ENCODE results near the gene AHI1.
"Not testable (repeated sequence)": the region's sequence is repeated elsewhere in the genome, so short reads cannot be mapped to it uniquely, and the experiment has no call there.

AHI1 gene

DNA sequence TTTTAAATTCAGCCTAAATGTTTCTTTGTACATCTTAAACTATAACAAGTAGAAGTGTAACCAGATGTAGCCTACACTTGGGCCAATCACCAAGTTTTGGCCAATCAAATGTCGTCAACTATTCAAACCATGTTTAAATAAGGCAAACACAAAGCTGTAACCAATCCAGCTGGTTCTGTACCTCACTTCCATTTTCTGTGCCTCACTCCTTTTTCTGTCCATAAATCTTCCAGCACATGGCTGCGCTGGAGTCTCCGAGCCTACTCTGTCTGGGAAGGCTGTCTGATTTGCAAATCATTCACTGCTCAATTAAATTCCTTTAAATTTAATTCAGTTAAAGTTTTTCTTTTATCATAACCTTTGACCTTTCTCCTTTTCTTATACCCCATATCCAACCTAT lies 7.7 kb upstream of the AHI1 start:
- 90 to 96% methylated on average over 2 to 3 of the region's 3 CpGs for WGBS, 2 experiments (ENCODE audit: insufficient coverage in 2 of 2)

DNA sequence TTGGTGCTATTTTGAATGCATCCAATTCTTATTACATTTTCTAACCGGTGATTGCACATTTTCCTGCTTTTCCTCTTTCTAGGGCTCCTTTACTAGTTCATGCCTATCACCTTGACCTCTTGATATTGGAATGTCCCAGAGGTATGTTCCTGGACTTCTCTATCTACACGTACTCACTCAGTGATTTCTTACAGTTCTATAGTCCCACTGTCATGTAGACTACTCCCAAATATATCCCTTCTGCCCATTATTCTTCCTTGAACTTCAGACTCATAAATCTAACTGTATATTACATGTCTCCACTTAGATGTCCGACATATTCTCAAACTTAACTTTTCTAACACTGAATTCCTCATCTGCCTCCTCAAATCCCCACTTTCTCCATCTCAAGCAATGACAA lies 7.2 kb upstream of the AHI1 start:
- Histone ChIP-seq H3K9me3 (ENCODE audit: control insufficient read depth, low read length) (no peaks in the 10 kb centered on the region), H3K4me3 (ENCODE audit: extremely low read depth, insufficient read depth, low read length, poor library complexity, severe bottlenecking) (no peak overlapping the region), H3K36me3 (ENCODE audit: control insufficient read depth, insufficient read depth, low read length) (no peaks in the 10 kb centered on the region), H3K4me1 (ENCODE audit: control insufficient read depth, insufficient read depth, low read length, poor library complexity, severe bottlenecking) (peaks cover 7% of the 10 kb centered on the region), H3K27ac (ENCODE audit: low read depth, low read length, severe bottlenecking) (no peak overlapping the region)
- WGBS, 2 experiments (ENCODE audit: insufficient coverage in 2 of 2) = 88 to 92% methylated on average over 2 to 3 of the region's 3 CpGs

More for the DNA sequence above, 7.7 kb upstream of the AHI1 start:
- Histone ChIP-seq H3K36me3 (ENCODE audit: control insufficient read depth, insufficient read depth, low read length) (no peaks in the 10 kb centered on the region), H3K4me3 (ENCODE audit: extremely low read depth, insufficient read depth, low read length, poor library complexity, severe bottlenecking) (no peak overlapping the region), H3K27ac (ENCODE audit: low read depth, low read length, severe bottlenecking) (no peak overlapping the region), H3K4me1 (ENCODE audit: control insufficient read depth, insufficient read depth, low read length, poor library complexity, severe bottlenecking) (peaks cover 7% of the 10 kb centered on the region), H3K9me3 (ENCODE audit: control insufficient read depth, low read length) (no peaks in the 10 kb centered on the region)

DNA sequence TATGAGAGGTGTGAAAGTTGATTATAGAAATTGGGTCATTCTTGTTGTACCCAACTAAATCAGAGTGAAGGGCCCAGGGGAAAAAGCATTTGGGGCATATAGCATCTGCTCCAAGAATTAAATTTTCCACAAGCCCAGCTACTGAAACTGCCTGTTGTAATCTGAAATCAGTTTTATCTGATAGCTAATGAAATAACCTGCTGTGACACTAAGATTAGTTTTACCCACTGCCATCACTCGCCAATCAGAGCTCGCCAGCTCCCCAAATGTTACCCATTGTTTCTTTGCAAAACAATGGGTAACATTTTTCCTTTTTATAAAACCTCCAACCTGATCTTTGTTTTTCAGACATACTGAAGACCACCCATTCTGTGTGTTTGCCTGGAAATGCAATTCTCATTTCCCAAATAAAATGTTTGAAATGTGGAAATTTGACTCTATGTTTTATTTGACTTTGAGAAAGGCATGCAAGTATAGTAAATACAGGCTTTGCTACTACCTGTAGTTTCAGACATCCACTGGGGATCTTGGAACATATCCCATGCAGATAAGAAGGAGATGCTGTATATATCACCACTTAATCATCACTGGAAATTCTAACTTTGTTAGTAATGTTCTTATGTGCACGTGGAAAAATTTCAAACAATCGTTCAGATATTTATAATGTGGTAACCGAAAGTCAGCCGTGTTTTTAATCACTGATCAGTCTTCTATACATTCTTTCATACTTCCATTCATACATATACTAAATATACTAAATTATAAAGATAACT lies 6.3 kb upstream of the AHI1 start:
- no peaks in the 10 kb centered on the region for H3K9me3 ChIP-seq (ENCODE audit: control insufficient read depth, low read length)
- no peak overlapping the region for H3K27ac ChIP-seq (ENCODE audit: low read depth, low read length, severe bottlenecking)
- no peak overlapping the region for H3K4me3 ChIP-seq (ENCODE audit: extremely low read depth, insufficient read depth, low read length, poor library complexity, severe bottlenecking)
- 83 to 96% methylated on average over 2 of the region's 6 CpGs for WGBS, 2 experiments (ENCODE audit: insufficient coverage in 2 of 2)
- no peaks in the 10 kb centered on the region for H3K36me3 ChIP-seq (ENCODE audit: control insufficient read depth, insufficient read depth, low read length)
- H3K4me1 ChIP-seq (ENCODE audit: control insufficient read depth, insufficient read depth, low read length, poor library complexity, severe bottlenecking) = peaks cover 8% of the 10 kb centered on the region

DNA sequence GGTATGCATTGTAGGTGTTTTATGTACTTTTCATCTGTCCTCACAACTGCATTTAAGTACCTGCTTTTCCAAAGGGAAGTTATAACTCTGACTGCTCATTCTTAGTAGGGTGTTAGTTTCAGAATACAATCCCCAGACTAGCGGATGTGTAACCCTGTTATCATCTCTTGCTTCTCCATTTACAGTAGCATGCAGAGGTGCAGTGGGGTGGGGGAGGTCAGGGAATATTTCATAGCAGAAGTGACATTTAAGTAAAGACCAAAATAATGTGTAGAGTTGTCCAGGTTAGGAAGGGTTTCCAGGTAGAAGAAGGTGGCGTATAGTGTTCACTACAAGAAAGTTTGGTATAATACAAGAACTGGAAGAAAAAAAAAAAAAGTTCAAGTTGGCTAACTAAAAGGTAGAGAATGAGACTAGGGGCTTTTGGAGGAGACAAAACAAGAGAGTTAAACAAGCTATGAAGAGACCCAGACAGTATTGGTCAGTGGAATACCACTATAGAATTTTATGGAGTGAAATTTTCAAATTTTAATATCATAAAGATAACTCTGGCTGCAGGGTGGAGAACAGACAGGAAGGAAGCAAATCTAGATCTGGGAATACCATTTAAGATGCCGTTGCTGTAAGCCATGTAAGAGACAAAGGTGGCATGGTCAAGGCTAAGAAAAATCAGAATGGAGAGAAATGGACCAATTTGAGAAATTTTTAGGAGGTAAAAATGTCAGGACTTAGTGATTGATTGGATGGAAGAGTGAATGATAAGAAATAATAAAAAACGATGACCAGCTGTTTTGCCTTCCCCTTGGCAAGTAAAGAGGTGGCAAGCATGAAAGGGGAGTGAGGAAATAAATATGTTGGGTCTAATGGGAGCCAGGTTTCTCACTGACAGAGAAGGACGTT lies 2.2 kb upstream of the AHI1 start:
- 87 to 89% methylated on average over 3 to 4 of the region's 5 CpGs for WGBS, 2 experiments (ENCODE audit: insufficient coverage in 2 of 2)
- Histone ChIP-seq H3K4me1 (ENCODE audit: control insufficient read depth, insufficient read depth, low read length, poor library complexity, severe bottlenecking) (peaks cover 5% of the 10 kb centered on the region), H3K27ac (ENCODE audit: low read depth, low read length, severe bottlenecking) (no peak overlapping the region), H3K9me3 (ENCODE audit: control insufficient read depth, low read length) (no peaks in the 10 kb centered on the region), H3K4me3 (ENCODE audit: extremely low read depth, insufficient read depth, low read length, poor library complexity, severe bottlenecking) (no peak overlapping the region), H3K36me3 (ENCODE audit: control insufficient read depth, insufficient read depth, low read length) (no peaks in the 10 kb centered on the region)

DNA sequence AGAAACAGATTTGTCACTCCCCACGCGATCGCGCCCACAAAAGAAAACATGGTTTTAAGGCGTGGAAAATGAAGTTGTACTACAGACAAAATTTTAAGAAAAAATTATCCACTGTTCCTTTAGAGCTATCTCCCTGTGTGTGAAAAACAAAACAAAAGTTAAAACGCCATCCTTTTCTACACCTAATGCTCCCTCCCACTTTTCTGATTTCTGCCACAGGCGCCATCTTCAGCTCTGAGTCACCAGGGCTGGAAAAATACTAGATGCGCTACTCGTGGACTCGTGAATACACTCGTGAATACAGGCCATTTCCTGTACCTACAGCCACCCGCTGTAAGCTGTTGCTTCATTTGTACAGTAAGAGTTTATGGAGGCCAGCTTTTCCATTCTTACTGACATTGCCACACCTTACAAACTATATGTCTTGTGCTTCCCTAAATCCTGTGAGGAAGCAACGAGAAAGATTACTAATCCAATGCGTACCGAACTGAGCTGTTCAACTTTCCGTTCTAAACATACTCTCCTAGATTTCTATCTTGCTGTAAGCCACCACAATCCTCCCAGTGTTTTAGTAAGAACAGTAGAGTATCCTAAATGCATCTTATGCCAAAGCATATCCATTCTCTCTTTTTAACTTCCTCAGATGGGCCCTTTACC lies 773 bp upstream of the AHI1 start:
- H3K4me1 ChIP-seq (ENCODE audit: control insufficient read depth, insufficient read depth, low read length, poor library complexity, severe bottlenecking) = peaks cover 5% of the 10 kb centered on the region
- H3K4me3 ChIP-seq (ENCODE audit: extremely low read depth, insufficient read depth, low read length, poor library complexity, severe bottlenecking) = peak overlapping the region; percentile 73
- peak overlapping the region; percentile 97 for H3K27ac ChIP-seq (ENCODE audit: low read depth, low read length, severe bottlenecking)
- no peaks in the 10 kb centered on the region for H3K9me3 ChIP-seq (ENCODE audit: control insufficient read depth, low read length)
- WGBS, 2 experiments (ENCODE audit: insufficient coverage in 2 of 2) = 51 to 56% methylated on average over 7 to 8 of the region's 16 CpGs
- H3K36me3 ChIP-seq (ENCODE audit: control insufficient read depth, insufficient read depth, low read length) = no peaks in the 10 kb centered on the region

DNA sequence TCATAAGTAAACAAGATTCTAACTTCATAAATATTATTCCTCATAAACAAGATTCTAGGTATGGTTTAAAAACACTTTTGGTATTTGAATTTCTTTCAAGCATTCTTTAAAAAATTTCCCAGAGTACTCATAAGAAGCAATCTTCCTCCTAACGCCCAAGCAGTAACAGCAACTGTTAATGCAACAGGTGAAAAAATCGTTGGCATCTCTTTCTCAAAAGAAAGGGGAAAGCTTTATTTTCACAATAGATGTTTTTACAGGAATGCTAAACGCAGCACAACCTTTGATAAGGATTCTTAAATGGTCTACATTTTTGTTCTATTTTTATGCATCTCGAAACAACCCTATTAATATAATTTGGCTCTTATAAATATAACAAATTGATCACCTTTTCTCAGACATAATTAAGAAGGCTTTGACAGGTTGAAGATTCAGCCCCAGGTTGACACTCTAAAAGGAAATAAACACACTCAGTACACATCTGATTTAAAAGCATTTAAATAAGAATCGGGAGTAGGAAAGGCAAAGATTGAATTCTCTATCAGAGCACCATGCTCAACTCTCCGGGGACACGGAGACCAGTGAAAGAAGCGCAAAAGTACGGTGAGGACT lies 634 bp downstream of the AHI1 start:
- H3K36me3 ChIP-seq (ENCODE audit: control insufficient read depth, insufficient read depth, low read length) = no peaks in the 10 kb centered on the region
- peak overlapping the region; percentile 97 for H3K27ac ChIP-seq (ENCODE audit: low read depth, low read length, severe bottlenecking)
- no peaks in the 10 kb centered on the region for H3K9me3 ChIP-seq (ENCODE audit: control insufficient read depth, low read length)
- peaks cover 5% of the 10 kb centered on the region for H3K4me1 ChIP-seq (ENCODE audit: control insufficient read depth, insufficient read depth, low read length, poor library complexity, severe bottlenecking)
- peak overlapping the region; percentile 73 for H3K4me3 ChIP-seq (ENCODE audit: extremely low read depth, insufficient read depth, low read length, poor library complexity, severe bottlenecking)
- 0% methylated on average over 4 of the region's 9 CpGs; no CpG with 5 or more reads in 1 of the 2 experiments for WGBS, 2 experiments (ENCODE audit: insufficient coverage in 2 of 2)

DNA sequence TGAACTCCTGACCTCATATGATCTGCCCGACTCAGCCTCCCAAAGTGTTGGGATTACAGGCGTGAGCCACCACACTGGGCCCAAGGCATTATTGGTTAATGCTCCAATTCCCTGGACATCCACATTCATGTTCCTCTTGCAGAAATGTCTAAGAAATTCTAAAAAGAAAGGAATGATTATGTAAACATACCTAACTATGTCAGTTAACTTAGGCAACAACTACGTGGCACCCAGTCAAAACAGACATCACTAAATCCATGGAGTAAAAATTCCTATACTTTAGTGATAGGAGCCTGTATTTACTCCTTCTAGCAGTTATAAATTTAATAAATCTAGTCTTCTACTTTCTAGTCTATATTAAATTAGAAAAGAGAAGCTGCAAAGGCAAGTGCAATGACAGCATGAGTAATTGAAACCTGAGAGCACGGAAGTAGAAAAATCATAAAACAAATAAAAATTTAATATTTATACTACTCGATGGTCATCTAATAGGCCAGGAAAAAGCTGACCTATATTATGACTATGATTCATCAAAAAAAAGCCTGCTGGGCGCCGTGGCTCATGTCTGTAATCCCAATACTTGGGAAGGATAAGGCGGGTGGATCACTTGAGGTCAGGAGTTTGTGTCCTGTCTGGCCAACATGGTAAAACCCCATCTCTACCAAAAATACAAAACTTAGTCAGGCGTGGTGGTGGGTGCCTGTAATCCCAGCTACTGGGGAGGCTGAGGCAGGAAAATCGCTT lies 4.2 kb downstream of the AHI1 start:
- peaks cover 21% of the 10 kb centered on the region for H3K36me3 ChIP-seq (ENCODE audit: control insufficient read depth, insufficient read depth, low read length)
- no peak overlapping the region for H3K27ac ChIP-seq (ENCODE audit: low read depth, low read length, severe bottlenecking)
- WGBS, 2 experiments (ENCODE audit: insufficient coverage in 2 of 2) = 86 to 93% methylated on average over 3 to 4 of the region's 10 CpGs
- H3K4me1 ChIP-seq (ENCODE audit: control insufficient read depth, insufficient read depth, low read length, poor library complexity, severe bottlenecking) = no peaks in the 10 kb centered on the region
- no peaks in the 10 kb centered on the region for H3K9me3 ChIP-seq (ENCODE audit: control insufficient read depth, low read length)
- H3K4me3 ChIP-seq (ENCODE audit: extremely low read depth, insufficient read depth, low read length, poor library complexity, severe bottlenecking) = no peak overlapping the region

DNA sequence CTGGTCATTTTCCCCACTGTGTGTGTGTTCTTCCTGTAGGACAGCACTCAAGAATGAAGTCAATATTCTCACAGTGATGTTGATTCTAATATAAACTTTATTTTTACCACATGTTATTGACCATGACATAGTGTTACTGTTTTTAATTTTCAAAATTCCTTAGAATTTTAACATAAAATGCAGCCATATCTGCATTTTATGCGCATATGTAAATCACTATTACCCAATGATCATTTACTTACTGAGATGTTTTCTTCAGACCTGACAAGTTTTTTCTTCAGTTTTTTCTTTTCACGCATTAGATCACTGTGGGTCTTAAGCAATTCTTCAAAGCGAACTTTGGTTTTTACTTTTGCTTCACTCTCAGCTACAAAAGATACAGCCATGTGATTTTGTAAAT lies 7.2 kb downstream of the AHI1 start:
- no peak overlapping the region for H3K27ac ChIP-seq (ENCODE audit: low read depth, low read length, severe bottlenecking)
- no peaks in the 10 kb centered on the region for H3K9me3 ChIP-seq (ENCODE audit: control insufficient read depth, low read length)
- 92 to 96% methylated on average over 1 to 3 of the region's 3 CpGs for WGBS, 2 experiments (ENCODE audit: insufficient coverage in 2 of 2)
- peaks cover 30% of the 10 kb centered on the region for H3K36me3 ChIP-seq (ENCODE audit: control insufficient read depth, insufficient read depth, low read length)
- no peaks in the 10 kb centered on the region for H3K4me1 ChIP-seq (ENCODE audit: control insufficient read depth, insufficient read depth, low read length, poor library complexity, severe bottlenecking)
- no peak overlapping the region for H3K4me3 ChIP-seq (ENCODE audit: extremely low read depth, insufficient read depth, low read length, poor library complexity, severe bottlenecking)

DNA sequence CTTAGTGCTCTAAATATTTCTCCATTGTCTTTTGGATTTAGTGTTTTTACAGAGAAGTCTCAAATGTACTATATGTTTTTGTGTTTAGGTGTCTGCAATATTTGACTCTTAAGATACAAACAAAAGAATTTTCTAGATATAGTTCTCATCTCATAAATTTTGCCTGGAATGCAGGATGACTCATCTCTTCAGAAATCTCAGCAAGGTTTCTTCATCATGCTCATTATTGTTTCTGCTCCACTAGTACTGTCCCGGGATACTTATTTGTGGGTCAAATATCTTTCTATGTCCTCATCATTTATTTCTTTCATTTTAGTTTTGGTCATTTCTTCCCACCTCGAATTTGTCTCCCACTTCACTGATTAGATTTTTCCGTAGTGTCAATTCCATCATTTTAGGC lies 9.5 kb downstream of the AHI1 start:
- Histone ChIP-seq H3K4me1 (ENCODE audit: control insufficient read depth, insufficient read depth, low read length, poor library complexity, severe bottlenecking) (no peaks in the 10 kb centered on the region), H3K4me3 (ENCODE audit: extremely low read depth, insufficient read depth, low read length, poor library complexity, severe bottlenecking) (no peak overlapping the region), H3K27ac (ENCODE audit: low read depth, low read length, severe bottlenecking) (no peak overlapping the region), H3K9me3 (ENCODE audit: control insufficient read depth, low read length) (peaks cover 7% of the 10 kb centered on the region), H3K36me3 (ENCODE audit: control insufficient read depth, insufficient read depth, low read length) (peaks cover 45% of the 10 kb centered on the region)
- WGBS, 2 experiments (ENCODE audit: insufficient coverage in 2 of 2) = 72 to 100% methylated on average over 1 to 2 of the region's 3 CpGs

DNA sequence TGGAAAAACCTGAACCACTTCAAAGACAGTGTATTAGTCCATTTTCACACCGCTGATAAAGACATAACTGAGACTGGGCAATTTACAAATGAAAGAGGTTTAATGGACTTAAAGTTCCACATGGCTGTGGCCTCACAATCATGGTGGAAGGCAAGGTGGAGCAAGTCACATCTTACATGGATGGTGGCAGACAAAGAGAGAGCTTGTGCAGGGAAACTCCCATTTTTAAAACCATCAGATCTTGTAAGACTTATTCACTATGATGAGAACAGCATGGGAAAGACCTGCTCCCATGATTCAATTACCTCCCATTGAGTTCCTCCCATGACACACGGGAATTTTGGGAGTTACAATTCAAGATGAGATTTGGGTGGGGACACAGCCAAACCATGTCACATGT lies 13.6 kb downstream of the AHI1 start:
- not testable (repeated sequence) for H3K4me3 ChIP-seq (ENCODE audit: extremely low read depth, insufficient read depth, low read length, poor library complexity, severe bottlenecking); H3K4me1 ChIP-seq (ENCODE audit: control insufficient read depth, insufficient read depth, low read length, poor library complexity, severe bottlenecking); H3K27ac ChIP-seq (ENCODE audit: low read depth, low read length, severe bottlenecking)
- WGBS, 2 experiments (ENCODE audit: insufficient coverage in 2 of 2) = 100% methylated on average over 1 to 2 of the region's 2 CpGs
- peaks cover 30% of the 10 kb centered on the region for H3K9me3 ChIP-seq (ENCODE audit: control insufficient read depth, low read length)
- H3K36me3 ChIP-seq (ENCODE audit: control insufficient read depth, insufficient read depth, low read length) = peaks cover 48% of the 10 kb centered on the region

Data from mesodermal cell (in vitro differentiated cells).